SU-DHL-6 (cell line): ENCODE measurements around the gene APLN.

Experiments used
- EZH2phosphoT487 ChIP-seq: fragments of 200-600 bp; sonication (generic), shearing (Covaris generic); conservative IDR thresholded peaks from 2 replicates; pipeline ENCODE4 v1.6.1; 2018; ENCODE audit warnings: mild to moderate bottlenecking, antibody characterized with exemption, low read length, moderate library complexity, mixed read lengths
- TF ChIP-seq, protein P1 (sequence below): fragments of 200-600 bp; sonication (generic); IDR thresholded peaks from one replicate; pipeline ENCODE4 v1.5.1; 2017; ENCODE audit warnings: antibody characterized with exemption, mild to moderate bottlenecking, low read length, moderate library complexity; ENCODE audit not compliant: insufficient read depth, poor library complexity, severe bottlenecking

DNA sequence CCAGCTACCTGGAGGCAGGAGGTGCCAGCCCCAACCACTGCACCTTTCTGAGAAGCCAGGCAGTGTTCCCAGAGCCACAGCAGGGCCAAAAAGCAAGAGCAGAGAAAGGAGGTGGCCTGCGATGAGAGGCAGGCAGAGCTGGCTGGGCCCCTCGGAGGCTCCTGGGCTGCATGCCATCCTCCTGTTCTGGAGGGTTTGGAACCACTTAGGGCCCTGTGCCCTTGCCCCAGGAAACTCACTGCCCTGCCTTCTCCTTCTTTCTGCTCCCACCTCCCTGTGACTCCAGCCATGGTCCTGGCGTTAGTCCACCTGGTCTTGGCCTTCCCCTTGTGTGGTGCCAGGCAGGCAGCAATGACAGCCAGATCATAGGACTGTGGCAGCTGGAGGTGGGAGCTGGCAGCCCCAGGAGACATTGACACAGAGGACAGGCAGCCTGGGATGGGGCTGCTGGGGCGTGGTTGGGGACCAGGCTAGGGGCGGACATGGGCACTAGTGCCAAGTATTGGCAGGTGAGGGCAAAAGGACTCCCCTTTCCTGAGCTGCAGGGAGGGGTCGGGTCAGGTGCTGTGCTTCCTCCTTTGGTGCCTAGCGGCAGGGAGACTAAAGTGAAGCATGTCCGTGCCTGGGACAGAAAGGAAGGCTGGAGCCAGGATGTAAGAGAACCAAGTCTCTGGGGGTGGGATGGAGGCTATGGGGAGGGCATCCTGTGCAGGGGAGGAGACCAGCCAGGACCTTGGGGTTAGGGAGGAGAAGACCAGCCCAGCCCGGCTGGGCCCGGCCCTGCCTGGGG lies 1.4 kb downstream of the APLN start:
- TF ChIP-seq, protein P1, sequence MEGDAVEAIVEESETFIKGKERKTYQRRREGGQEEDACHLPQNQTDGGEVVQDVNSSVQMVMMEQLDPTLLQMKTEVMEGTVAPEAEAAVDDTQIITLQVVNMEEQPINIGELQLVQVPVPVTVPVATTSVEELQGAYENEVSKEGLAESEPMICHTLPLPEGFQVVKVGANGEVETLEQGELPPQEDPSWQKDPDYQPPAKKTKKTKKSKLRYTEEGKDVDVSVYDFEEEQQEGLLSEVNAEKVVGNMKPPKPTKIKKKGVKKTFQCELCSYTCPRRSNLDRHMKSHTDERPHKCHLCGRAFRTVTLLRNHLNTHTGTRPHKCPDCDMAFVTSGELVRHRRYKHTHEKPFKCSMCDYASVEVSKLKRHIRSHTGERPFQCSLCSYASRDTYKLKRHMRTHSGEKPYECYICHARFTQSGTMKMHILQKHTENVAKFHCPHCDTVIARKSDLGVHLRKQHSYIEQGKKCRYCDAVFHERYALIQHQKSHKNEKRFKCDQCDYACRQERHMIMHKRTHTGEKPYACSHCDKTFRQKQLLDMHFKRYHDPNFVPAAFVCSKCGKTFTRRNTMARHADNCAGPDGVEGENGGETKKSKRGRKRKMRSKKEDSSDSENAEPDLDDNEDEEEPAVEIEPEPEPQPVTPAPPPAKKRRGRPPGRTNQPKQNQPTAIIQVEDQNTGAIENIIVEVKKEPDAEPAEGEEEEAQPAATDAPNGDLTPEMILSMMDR: no peak
- no peak for TF ChIP-seq EZH2phosphoT487
